C4-2B (cell line): ENCODE data around the gene CNGB1.

Experiments used
- H3K27ac ChIP-seq: fragments of 450-650 bp; 2 replicates; pipeline ENCODE4 v1.5.1; 2017
- CTCF ChIP-seq: fragments of 450-650 bp; conservative IDR thresholded peaks from 2 replicates; pipeline ENCODE4 v1.5.1; 2017; ENCODE audit warnings: mild to moderate bottlenecking
- ZFX ChIP-seq: fragments of 450-650 bp; IDR thresholded peaks from 2 replicates; pipeline ENCODE4 v1.6.1; 2017

CNGB1 gene

DNA sequence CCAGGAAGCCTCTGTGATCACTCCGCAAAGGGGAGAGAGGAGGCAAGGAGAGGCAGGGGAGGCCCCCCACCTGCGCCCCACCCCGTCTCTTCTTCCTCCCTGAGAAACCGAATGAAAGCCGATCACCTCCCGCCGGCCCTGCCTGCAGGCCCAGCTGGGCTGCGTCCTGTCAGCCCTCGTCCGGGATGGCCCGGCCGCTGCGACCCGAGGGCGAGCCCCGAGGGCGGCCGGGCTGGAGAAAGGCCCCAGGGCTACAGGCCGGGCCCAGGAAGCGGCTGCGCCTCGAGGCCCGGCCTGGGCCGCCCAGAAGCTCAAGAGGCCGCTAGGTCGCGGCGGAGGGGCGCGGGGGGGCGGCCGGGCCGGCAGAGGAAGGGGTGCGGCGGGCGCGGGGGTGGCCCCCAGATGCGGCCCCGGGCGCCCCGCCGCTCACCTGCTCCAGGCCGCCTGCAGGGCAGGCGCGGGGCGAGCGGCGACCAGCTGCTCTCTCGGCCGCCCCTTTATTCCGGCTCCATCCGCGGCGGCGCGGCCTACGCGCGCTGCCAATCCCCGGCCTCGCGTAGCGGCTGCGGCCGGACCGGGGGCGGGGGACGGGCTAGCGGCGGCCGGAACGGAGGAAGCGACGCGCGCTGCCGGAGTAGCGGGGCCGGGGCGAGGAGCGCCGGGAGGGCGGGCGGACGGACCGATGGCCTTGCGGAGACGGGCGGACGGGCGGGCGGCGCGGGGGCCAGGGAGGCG lies 29.2 kb upstream of the CNGB1 start, which contains the start of gene ZNF319:
TSS of gene ZNF319 (minus strand) at position 702 of the 735 bp plus-strand sequence. CDS start 2,407 bp downstream, outside the sequence.
- peak within 1 kb of the TSS; percentile 89 for H3K27ac ChIP-seq
- TF ChIP-seq CTCF (no peak), ZFX (peak; percentile 99)

GRCh38 chr16:57999366-57999970 lies 28.5 kb upstream of the CNGB1 start:
- TF ChIP-seq CTCF (no peak), ZFX (no peak)
- peak overlapping the region; percentile 89 for H3K27ac ChIP-seq

DNA sequence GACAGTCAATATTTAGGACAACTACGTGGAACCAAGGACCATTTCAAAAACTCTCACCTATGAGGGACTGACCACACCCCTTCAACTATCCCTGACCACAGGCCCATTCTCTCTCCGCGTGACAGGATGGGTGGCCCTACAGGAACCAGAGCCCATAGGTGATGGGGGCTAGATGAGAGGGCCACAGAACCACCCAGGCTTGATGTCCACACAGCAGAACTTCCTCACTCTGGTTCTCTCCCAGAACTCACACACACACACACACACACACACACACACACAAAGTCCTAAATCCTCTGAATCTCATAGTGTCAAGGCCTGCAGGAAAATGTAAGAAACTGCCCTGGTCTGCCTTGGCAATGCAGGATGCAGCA lies 28.1 kb upstream of the CNGB1 start:
- H3K27ac ChIP-seq = no peak overlapping the region
- TF ChIP-seq CTCF = no peak
- TF ChIP-seq ZFX = no peak

- H3K27ac ChIP-seq = no peak overlapping the region
- TF ChIP-seq CTCF = no peak
- no peak for TF ChIP-seq ZFX
Observed at GRCh38 chr16:57998486-57998885, 27.6 kb upstream of the CNGB1 start.

DNA sequence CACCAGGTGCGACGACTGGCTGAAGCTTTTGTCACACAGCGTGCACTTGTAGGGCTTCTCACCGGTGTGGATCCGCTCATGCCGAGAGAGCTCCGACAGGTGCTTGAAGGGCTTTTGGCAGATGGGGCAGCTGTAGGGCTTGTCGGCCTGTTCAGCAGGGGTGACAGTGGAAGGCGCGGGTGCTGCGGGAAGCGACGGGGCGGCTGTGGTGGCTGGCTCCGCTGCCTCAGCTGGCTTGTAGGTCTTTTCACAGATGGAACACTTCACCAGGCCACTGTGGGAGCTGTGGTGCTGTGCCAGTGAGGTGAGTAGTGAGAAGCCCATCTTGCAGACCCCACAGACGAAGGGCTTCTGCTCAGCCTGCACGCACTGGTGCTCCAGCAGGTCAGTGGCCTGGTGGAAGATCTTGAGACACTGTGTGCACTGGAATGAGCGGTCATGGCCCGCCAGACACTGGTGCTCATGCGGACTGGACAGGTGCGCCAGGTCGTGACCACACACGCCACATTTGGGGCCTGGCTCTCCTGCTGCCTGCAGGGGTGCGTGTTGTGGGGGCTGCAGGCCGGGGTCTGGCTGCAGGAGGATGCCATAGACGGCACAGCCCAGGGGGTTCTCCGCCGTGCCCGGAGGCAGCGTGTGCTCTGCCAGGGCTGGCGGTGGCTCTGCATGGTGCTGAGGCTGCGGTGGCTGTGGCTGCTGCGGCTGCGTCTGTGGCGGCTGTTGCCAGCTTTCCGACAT lies 26.8 kb upstream of the CNGB1 start:
- TF ChIP-seq ZFX (no peak), CTCF (no peak)

GRCh38 chr16:57997176-57997527 lies 26.2 kb upstream of the CNGB1 start:
- TF ChIP-seq CTCF = no peak
- TF ChIP-seq ZFX = no peak
- H3K27ac ChIP-seq = no peak overlapping the region

More for the DNA sequence above, 26.8 kb upstream of the CNGB1 start:
- no peak overlapping the region for H3K27ac ChIP-seq
